GM15510 (cell line): Measurements from ENCODE around the gene DIAPH2.

Experiments
- POLR2A ChIP-seq: IDR thresholded peaks from 3 replicates; pipeline ENCODE4 v1.6.1; 2011; ENCODE audit warnings: borderline replicate concordance; ENCODE audit not compliant: insufficient read length; ENCODE audit errors: extremely low read depth

Gene DIAPH2

DNA sequence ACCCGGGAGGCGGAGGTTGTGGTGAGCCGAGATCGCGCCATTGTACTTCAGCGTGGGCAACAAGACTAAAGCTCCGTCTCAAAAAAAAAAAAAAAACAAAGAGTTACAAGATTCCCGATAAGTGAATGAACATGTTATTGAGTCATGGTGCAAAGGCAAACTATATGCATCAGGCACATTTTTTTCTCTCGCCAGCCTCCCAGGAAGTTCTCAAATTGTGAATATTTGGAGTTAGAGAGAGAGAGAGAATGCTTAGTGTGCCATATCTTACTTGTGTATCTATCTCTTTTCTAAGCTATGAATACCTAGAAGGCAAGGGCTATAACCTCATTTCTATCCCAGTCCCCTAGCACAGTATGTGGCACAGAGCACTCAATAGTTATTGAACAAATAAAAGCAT lies 599.9 kb downstream of the DIAPH2 start:
- no peak for TF ChIP-seq POLR2A

DNA sequence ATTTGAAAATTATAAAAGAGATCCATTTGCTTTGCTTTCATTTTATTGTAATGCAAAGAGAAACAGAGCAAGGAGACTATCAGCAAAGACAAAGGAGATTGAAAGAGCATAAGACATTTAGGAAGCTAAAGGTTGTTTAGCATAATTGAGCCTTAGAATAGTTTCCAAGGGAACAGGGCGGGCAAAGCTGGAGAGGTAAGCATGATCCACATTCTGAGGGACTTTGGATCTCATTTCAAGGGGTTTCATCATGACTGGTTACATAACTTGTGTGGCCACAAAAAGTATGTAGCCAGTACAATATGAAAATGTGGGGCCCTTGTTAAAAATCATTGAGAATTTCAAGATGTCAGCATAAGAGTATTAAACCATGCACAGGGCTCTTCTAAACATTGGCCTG lies 605.6 kb downstream of the DIAPH2 start:
- TF ChIP-seq POLR2A: no peak

DNA sequence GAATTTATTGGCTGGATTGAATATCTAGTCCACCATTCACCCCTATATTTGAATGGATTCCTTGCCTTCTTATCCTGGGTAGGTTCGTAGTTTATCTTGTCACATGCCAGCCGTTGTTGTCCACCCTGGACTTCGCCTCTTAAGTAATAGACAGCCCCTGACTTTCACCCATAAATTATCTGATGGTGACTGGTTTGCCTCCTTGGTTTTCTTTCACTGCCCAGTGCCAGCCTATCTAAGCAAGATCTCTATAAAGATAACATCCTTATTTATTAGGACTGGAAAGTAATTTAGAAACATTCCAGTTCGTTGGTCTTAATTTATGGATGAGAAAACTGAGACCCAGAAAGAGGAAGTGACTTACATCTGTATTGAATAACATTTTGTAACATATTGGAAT lies 609.4 kb downstream of the DIAPH2 start:
- no peak for TF ChIP-seq POLR2A

DNA sequence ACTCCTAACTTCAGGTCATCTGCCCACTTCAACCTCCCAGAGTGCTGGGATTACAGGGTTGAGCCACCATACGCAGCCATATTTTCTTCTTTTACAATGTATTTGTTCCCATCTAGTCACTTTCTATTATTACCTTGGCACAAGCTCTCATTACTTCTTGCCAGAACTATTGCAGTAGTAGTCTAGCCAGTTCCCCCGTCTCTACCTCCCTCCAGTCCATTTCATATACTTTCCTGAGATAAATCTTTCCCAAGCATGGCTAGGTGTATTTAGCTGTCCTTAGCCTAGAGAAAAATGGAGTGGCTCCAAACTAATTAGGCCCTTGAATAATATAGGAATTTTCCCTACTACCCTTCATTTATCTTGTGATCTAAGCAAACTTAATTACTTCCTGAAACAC lies 611.3 kb downstream of the DIAPH2 start:
- no peak for TF ChIP-seq POLR2A

DNA sequence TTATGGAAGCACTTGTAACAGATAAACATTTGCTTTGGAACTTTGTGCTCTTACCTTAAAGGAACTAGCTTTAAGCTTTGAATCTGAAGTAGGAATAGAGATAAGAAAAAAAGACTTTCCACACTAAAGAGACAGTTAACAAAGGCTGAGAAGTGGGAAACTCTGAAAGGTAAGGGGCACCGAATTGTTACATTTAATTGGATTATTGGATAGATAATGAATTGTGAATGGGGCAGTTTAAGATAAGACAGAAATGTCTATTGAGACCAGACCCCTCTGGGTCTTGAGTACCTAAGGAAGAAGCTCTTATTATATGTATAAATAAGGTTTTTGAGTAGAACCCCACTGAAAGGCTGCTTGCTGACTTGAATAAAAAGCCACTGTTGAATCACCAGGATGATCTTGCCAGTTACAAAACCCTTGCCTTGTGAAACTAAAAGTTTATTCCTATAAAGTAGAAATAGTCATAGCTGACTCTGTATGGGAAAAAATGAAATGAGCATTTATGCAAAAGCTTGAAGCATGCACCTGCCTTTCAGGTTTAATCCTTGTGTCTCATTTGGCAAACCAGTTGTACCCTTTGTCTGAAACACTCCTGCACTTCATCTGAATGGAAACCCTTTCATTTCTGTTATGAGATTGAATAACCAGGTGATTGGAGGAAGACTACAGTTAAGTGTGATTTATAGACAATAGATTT lies 622.3 kb downstream of the DIAPH2 start:
- TF ChIP-seq POLR2A: no peak

DNA sequence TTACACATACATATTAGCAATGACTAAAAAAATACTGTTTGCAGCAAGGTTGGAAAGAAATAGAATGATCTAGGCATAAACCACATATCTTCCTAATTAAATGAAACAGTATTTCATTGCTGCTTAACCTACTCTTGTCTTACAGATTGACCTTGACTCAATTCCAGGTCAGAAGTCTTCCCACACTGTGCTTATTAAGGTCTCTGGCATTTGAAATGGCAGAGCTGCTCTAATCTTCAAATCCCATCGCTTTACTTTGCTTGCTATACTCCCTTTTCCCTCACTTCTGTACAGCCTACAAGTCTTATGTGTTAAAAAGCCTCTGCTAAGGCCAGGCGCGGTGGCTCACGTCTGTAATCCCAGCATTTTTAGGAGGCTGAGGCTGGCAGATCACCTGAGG lies 623.5 kb downstream of the DIAPH2 start:
- no peak for TF ChIP-seq POLR2A

DNA sequence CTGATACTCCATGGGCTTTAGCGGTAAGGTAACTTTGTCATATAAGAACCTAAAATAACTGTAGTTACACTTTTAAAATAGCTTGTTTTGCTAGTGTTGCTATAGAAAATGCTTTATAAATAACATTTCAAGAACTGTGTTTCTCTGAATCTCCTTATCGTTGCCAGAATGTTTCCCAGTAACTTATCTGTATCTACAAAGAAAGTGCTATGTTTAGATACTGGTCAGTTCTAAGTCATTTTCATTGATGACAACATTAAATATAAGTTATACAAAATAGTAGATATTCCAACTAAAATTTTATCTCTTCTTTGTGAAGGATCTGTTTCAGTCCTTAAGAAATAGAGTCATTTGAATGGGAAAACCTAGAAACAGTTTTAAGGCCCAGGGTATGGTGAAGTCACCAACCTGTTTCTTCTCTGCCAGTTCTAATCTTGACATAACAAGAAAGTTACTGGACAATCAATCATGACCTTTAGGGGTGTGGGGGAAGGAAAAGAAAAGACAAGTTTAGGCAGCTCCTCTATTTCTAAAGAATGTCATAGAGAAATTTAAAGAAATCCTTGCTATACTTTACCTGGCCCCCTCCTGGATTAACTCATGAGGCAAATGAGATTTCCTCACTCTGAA lies 625.0 kb downstream of the DIAPH2 start:
- no peak for TF ChIP-seq POLR2A

DNA sequence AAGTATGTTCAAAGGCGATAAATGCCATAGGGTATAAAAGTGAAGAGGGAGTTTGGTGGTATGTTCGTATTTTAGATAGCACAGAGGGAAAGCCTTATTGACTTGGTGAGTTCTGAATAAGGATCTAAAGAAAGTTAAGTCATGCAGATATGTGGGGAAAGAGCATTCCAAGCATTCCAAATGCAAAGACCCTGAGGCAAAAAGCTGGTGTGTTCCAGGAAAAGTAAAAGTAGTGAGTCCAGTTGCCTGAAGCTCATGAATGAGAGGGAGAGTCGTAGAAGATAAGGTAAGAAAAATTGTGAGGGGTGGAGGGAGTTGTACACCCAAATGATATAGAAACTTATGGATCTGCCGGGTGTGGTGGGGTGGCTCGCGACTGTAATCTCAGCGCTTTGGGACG lies 625.7 kb downstream of the DIAPH2 start:
- TF ChIP-seq POLR2A: no peak

DNA sequence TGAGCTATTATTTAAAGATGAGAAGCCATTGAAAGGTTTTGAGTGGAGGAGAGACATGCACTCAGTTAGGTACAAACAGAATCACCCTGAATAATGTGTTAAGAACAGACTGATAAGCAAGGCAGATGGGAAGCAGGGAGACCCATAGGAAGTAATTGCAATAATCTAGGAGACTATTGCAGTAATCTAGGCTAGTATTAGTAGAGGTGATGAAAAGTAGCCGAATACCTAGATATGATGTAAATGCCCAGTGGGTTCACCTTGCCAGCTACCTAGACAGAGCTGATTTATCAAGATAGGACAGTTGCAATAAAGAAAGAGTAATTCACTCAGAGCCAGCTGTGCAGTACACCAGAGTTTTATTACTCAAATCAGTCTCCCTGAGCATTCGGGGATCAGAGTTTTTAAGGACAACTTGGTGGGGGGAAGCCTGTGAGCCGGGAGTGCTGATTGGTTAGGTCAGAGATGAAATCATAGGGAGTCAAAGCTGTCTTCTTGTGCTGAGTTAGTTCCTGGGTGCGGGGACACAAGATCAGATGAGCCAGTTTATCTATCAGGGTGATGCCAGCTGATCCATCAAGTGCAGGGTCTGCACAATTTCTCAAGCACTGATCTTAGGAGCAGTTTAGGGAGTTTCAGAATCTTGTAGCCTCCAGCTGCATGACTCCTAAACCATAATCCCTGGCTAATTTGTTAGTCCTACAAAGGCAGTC lies 626.6 kb downstream of the DIAPH2 start:
- TF ChIP-seq POLR2A: no peak

DNA sequence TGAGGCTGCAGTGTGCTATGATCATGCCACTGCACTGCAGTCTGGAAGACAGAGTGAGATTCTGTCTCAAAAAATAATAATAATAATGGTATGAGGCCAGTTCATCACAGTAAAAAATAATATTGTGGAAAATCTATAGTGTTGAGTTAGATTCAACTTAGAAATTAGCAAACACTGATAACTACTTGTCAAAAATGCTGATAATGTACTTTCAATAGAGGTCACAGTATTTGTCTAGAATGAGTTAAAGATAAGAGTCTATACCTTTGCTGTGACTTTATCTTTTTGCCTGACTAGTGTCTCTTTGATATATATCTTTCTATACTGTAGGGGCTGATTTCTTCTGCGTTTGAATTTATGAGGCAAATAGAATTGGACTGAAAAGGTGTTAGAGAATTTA lies 629.7 kb downstream of the DIAPH2 start:
- no peak for TF ChIP-seq POLR2A

DNA sequence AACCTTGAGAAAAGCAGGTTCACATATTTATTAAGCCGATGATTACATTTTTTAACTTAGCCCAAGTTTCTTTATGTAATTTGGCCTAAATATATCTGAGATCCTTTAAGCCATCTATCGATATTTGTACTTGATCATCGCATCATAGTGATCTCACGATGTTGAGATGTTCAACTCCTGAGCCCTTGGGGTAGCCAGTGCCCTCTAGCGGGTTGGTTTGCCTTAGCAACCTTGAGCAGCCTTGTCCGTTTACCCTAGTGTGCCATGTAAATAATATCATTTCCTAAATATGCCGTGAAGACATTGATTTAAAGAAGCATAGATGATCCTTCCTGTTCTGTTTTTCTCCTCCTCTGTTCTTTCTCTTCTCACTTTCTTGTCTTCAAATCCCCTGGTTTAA lies 631.3 kb downstream of the DIAPH2 start:
- no peak for TF ChIP-seq POLR2A

DNA sequence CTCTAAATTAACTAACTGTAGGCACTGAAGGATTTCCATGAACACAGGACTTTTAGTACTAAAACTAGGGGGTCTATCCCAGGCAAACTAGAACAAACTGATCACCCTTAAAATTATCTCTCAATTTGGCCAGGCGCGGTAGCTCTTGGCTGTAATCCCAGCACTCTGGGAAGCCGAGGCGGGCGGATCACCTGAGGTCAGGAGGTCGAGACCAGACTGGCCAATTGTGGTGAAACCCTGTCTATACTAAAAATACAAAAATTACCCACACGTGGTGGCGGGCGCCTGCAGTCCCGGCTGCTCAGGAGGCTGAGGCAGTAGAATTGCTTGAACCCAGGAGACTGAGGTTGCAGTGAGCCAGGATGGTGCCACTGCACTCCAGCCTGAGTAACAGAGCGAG lies 635.7 kb downstream of the DIAPH2 start:
- TF ChIP-seq POLR2A: no peak

DNA sequence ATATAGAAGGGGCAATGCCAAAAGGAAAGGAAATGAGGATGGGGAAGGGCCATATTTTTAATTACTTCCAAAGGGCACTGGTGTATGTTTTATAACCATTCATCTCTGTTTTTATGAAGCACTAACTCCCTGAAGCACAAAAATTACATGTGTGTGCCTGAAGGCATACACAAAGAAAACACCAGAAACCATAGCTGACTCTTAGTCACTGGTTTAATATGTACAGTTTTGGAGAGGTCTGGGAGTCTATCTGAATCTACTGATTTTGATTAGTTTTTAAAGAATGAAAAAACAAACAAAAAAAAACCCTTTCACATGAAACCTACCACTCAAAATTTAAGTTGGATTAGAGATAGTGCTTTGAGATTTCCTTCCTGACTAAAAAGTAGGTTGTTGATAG lies 637.8 kb downstream of the DIAPH2 start:
- no peak for TF ChIP-seq POLR2A

DNA sequence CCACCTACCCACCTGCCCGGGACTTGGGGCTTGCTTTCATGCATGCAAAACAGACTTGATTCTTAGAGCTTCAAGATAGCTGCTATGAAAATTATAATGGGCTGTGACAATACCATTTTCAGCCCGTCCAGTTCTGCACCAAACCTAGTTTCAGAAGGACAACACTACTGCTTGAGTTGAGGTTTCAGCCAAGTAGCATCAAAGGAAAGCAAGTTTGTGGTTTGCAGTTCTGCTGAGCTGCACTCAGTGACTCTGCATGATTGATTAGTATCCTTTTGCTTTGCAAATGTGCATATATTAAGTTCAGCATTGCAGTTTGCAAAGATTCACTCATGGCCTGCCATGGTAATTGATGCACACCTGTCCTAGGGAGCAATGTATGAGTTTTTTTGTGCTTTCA lies 641.8 kb downstream of the DIAPH2 start:
- no peak for TF ChIP-seq POLR2A

DNA sequence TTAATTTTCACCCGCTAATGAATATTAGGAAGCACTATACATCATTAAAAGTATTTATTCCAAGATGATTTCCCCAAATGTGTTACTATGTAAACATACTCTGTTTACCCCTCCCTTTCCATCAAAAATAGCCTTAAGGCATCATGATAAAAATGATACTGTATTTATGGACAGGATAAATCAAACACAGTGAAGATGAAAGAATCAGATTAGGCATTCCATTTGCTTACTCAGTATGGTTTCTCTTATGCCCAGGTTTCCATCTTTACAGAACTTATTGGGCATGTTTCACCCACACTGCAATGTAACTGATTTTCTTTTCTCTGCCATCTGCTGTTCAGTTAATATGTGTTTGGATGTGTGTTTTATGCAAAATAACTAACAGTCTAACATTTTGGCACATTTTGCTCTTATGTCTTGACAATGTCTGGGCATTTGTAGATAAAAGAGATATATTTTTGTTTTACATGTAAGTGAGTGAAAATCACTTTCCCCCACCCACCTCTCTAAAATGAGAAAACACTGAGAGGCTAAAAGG lies 644.3 kb downstream of the DIAPH2 start:
- TF ChIP-seq POLR2A: no peak

DNA sequence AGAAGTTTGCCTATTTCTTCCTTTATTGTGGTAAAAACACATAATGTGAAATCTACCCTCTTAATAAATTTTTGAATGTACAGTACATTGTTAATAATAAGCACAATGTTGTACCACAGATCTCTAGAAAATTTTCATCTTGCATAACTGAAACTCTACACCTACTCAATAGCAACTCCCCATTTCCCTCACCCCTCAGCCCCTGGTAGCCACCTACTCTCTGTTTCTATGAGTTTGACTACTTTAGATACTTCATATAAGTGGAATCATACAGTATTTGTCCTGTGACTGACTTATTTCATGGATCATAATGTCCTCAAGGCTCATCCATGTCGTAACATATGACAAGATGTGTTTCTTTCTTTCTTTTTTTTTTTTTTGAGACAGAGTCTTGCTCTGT lies 645.5 kb downstream of the DIAPH2 start:
- no peak for TF ChIP-seq POLR2A
